Mesendoderm (in vitro differentiated cells): ENCODE results near the gene SRGAP3.
A peak's percentile ranks its signal among the peaks of the same experiment; 100 is the strongest.

Experiments
- DNase-seq: peaks from one replicate; pipeline ENCODE4 v3.0.0; 2013
- H2AK5ac ChIP-seq: 2 replicates; pipeline ENCODE4 v1.6.1; 2013; ENCODE audit warnings: low read length, inconsistent platforms
- H2BK120ac ChIP-seq: 2 replicates; pipeline ENCODE4 v1.6.1; 2013; ENCODE audit warnings: low read depth, mild to moderate bottlenecking, low read length, moderate library complexity, mixed read lengths
- H2BK15ac ChIP-seq: replicated peaks from 2 replicates; pipeline ENCODE4 v1.6.1; 2013; ENCODE audit warnings: low read depth, mild to moderate bottlenecking, moderate library complexity
- H2BK5ac ChIP-seq: 2 replicates; pipeline ENCODE4 v1.6.1; 2013; ENCODE audit warnings: low read length, inconsistent platforms
- H3K18ac ChIP-seq: 2 replicates; pipeline ENCODE4 v1.6.1; 2013; ENCODE audit warnings: mild to moderate bottlenecking, low read length, mixed read lengths
- H3K23ac ChIP-seq: one replicate; pipeline ENCODE4 v1.6.1; 2013; ENCODE audit warnings: low read length
- H3K27ac ChIP-seq: 2 replicates; pipeline ENCODE4 v1.5.1; 2013; ENCODE audit warnings: low read depth, mild to moderate bottlenecking, inconsistent platforms, low read length, moderate library complexity
- H3K27me3 ChIP-seq: 2 replicates; pipeline ENCODE4 v1.6.1; 2013; ENCODE audit warnings: low read length, control low read depth, mild to moderate bottlenecking, inconsistent platforms; ENCODE audit not compliant: insufficient read depth, poor library complexity
- H3K36me3 ChIP-seq: 2 replicates; pipeline ENCODE4 v1.6.1; 2013; ENCODE audit warnings: low read length, inconsistent platforms; ENCODE audit not compliant: control insufficient read depth, insufficient read depth
- H3K4ac ChIP-seq: one replicate; pipeline ENCODE4 v1.6.1; 2013; ENCODE audit warnings: low read depth, mild to moderate bottlenecking, low read length, moderate library complexity
- H3K4me1 ChIP-seq: 2 replicates; pipeline ENCODE4 v1.6.1; 2013; ENCODE audit warnings: low read depth, low read length, inconsistent platforms; ENCODE audit not compliant: control insufficient read depth
- H3K4me2 ChIP-seq: 2 replicates; pipeline ENCODE4 v1.6.1; 2013; ENCODE audit warnings: low read length
- H3K4me3 ChIP-seq: 2 replicates; pipeline ENCODE4 v1.5.1; 2013; ENCODE audit warnings: mild to moderate bottlenecking, low read length
- H3K56ac ChIP-seq: one replicate; pipeline ENCODE4 v1.6.1; 2013; ENCODE audit warnings: low read length
- H3K79me1 ChIP-seq: 2 replicates; pipeline ENCODE4 v1.6.1; 2013; ENCODE audit warnings: low read length, inconsistent platforms
- H3K79me2 ChIP-seq: 2 replicates; pipeline ENCODE4 v1.6.1; 2013; ENCODE audit warnings: mild to moderate bottlenecking, low read length; ENCODE audit not compliant: control insufficient read depth, insufficient read depth
- H3K9ac ChIP-seq: 2 replicates; pipeline ENCODE4 v1.6.1; 2013; ENCODE audit warnings: low read length, inconsistent platforms
- H4K5ac ChIP-seq: one replicate; pipeline ENCODE4 v1.6.1; 2013; ENCODE audit warnings: low read length
- H4K8ac ChIP-seq: one replicate; pipeline ENCODE4 v1.6.1; 2013; ENCODE audit warnings: low read depth, mild to moderate bottlenecking, control low read depth, low read length, moderate library complexity
- WGBS: extraction: QIAGEN DNeasy Blood & Tissue Kit; methylation state at CpG from one replicate; pipeline ENCODE4 v1.1.7; 2013; ENCODE audit warnings: low lambda C conversion rate, missing lambda C conversion rate; ENCODE audit not compliant: insufficient coverage; ENCODE audit errors: extremely low coverage; 5-methylcytosine and 5-hydroxymethylcytosine counted together

SRGAP3 gene

GRCh38 chr3:9251055-9251786, 1.8 kb upstream of the SRGAP3 start:
- Histone ChIP-seq H2BK5ac (no peak overlapping the region), H3K4me2 (no peak overlapping the region), H3K56ac (no peak overlapping the region), H2AK5ac (no peak overlapping the region), H3K79me1 (no peaks in the 10 kb centered on the region), H2BK120ac (no peak overlapping the region), H3K4ac (no peak overlapping the region), H3K79me2 (no peaks in the 10 kb centered on the region), H3K27me3 (no peaks in the 10 kb centered on the region), H2BK15ac (no peak overlapping the region), H3K4me1 (peaks cover 3% of the 10 kb centered on the region), H4K8ac (no peak overlapping the region), H3K9ac (no peak overlapping the region), H4K5ac (no peak overlapping the region), H3K27ac (no peak overlapping the region), H3K18ac (no peak overlapping the region), H3K23ac (no peak overlapping the region), H3K36me3 (no peaks in the 10 kb centered on the region), H3K4me3 (no peak overlapping the region)
- DNase-seq: no peak
- WGBS: no CpG with 5 or more reads among the region's 10 CpGs

- H4K8ac ChIP-seq: no peak overlapping the region
- no peak overlapping the region for H3K18ac ChIP-seq
- H2AK5ac ChIP-seq: no peak overlapping the region
- H2BK120ac ChIP-seq: no peak overlapping the region
- no peak overlapping the region for H3K23ac ChIP-seq
- DNase-seq: no peak
- no peak overlapping the region for H3K4me2 ChIP-seq
- no peak overlapping the region for H3K4me3 ChIP-seq
- no peak overlapping the region for H2BK5ac ChIP-seq
- no peak overlapping the region for H3K27ac ChIP-seq
- no peak overlapping the region for H2BK15ac ChIP-seq
- peaks cover 5% of the 10 kb centered on the region for H3K4me1 ChIP-seq
- no peak overlapping the region for H4K5ac ChIP-seq
- H3K79me1 ChIP-seq: no peaks in the 10 kb centered on the region
- no peak overlapping the region for H3K9ac ChIP-seq
- H3K36me3 ChIP-seq: no peaks in the 10 kb centered on the region
- no peaks in the 10 kb centered on the region for H3K27me3 ChIP-seq
- H3K56ac ChIP-seq: no peak overlapping the region
- no CpG with 5 or more reads among the region's 4 CpGs for WGBS
- H3K4ac ChIP-seq: no peak overlapping the region
- no peaks in the 10 kb centered on the region for H3K79me2 ChIP-seq
Observed at GRCh38 chr3:9250236-9250635, 790 bp upstream of the SRGAP3 start.

- Histone ChIP-seq H3K9ac (peak overlapping the region; percentile 88), H2BK120ac (no peak overlapping the region), H3K23ac (no peak overlapping the region), H3K27me3 (no peaks in the 10 kb centered on the region), H3K36me3 (no peaks in the 10 kb centered on the region), H3K4me2 (peak overlapping the region; percentile 100), H3K4me3 (peak overlapping the region; percentile 74), H3K56ac (peak overlapping the region; percentile 89), H3K18ac (no peak overlapping the region), H3K79me2 (no peaks in the 10 kb centered on the region), H4K8ac (no peak overlapping the region), H2BK15ac (no peak overlapping the region), H3K27ac (no peak overlapping the region), H2AK5ac (no peak overlapping the region), H3K4ac (no peak overlapping the region), H4K5ac (no peak overlapping the region), H3K79me1 (no peaks in the 10 kb centered on the region), H3K4me1 (peaks cover 6% of the 10 kb centered on the region), H2BK5ac (no peak overlapping the region)
- no CpG with 5 or more reads among the region's 13 CpGs for WGBS
- peak; percentile 43 for DNase-seq
Observed at GRCh38 chr3:9248522-9249271, 749 bp downstream of the SRGAP3 start.

- DNase-seq: no peak
- no peaks in the 10 kb centered on the region for H3K79me1 ChIP-seq
- no peaks in the 10 kb centered on the region for H3K79me2 ChIP-seq
- H3K23ac ChIP-seq: no peak overlapping the region
- peaks cover 6% of the 10 kb centered on the region for H3K4me1 ChIP-seq
- H3K36me3 ChIP-seq: no peaks in the 10 kb centered on the region
- H2BK5ac ChIP-seq: no peak overlapping the region
- H3K56ac ChIP-seq: no peak overlapping the region
- no peak overlapping the region for H2BK120ac ChIP-seq
- H3K4ac ChIP-seq: no peak overlapping the region
- H3K27me3 ChIP-seq: no peaks in the 10 kb centered on the region
- H3K4me2 ChIP-seq: peak overlapping the region; percentile 100
- no CpG with 5 or more reads among the region's 19 CpGs for WGBS
- H3K27ac ChIP-seq: no peak overlapping the region
- H3K9ac ChIP-seq: no peak overlapping the region
- peak overlapping the region; percentile 74 for H3K4me3 ChIP-seq
- H2AK5ac ChIP-seq: no peak overlapping the region
- H3K18ac ChIP-seq: no peak overlapping the region
- H2BK15ac ChIP-seq: no peak overlapping the region
- H4K8ac ChIP-seq: no peak overlapping the region
- H4K5ac ChIP-seq: no peak overlapping the region
Observed at GRCh38 chr3:9247941-9248521, 1.4 kb downstream of the SRGAP3 start.

- no peaks in the 10 kb centered on the region for H3K79me1 ChIP-seq
- H3K36me3 ChIP-seq: no peaks in the 10 kb centered on the region
- no peak overlapping the region for H3K23ac ChIP-seq
- H2BK5ac ChIP-seq: no peak overlapping the region
- no peak overlapping the region for H3K27ac ChIP-seq
- peak overlapping the region; percentile 10 for H3K56ac ChIP-seq
- H3K4me2 ChIP-seq: no peak overlapping the region
- DNase-seq: no peak
- no peak overlapping the region for H4K8ac ChIP-seq
- H3K9ac ChIP-seq: no peak overlapping the region
- no peak overlapping the region for H3K4ac ChIP-seq
- no peak overlapping the region for H4K5ac ChIP-seq
- H3K4me3 ChIP-seq: no peak overlapping the region
- H2BK120ac ChIP-seq: no peak overlapping the region
- no peaks in the 10 kb centered on the region for H3K79me2 ChIP-seq
- H3K18ac ChIP-seq: no peak overlapping the region
- no peaks in the 10 kb centered on the region for H3K27me3 ChIP-seq
- no peak overlapping the region for H2BK15ac ChIP-seq
- no peak overlapping the region for H2AK5ac ChIP-seq
- H3K4me1 ChIP-seq: peaks cover 6% of the 10 kb centered on the region
- no CpG with 5 or more reads among the region's 12 CpGs for WGBS
Observed at GRCh38 chr3:9247361-9247940, 2.0 kb downstream of the SRGAP3 start.
